Activated CD4-positive, alpha-beta T cell treated with anti-CD3 and anti-CD28 coated beads, Interleukin-10, Interleukin-2, amounts not matched to agents 100 ng/mL and 50 ng/mL, durations not matched to agents 16 hours and 8 hours (primary cell): ENCODE measurements around the gene FOXF1.

Experiments used
- DNase-seq: peaks from one replicate; pipeline ENCODE4 v3.0.0-alpha.2; 2020

FOXF1 gene

GRCh38 chr16:86505185-86505898 lies 5.0 kb upstream of the FOXF1 start:
- no peak for DNase-seq

- no peak for DNase-seq
Observed at GRCh38 chr16:86505899-86506864, 4.1 kb upstream of the FOXF1 start.

- no peak for DNase-seq
Observed at GRCh38 chr16:86507173-86508027, 2.9 kb upstream of the FOXF1 start.

- no peak for DNase-seq
Observed at GRCh38 chr16:86508028-86508946, 2.0 kb upstream of the FOXF1 start.

- peak; percentile 14 for DNase-seq
Observed at GRCh38 chr16:86508947-86509758, 1.2 kb upstream of the FOXF1 start.

- DNase-seq, result no peak
Observed at GRCh38 chr16:86509759-86510464, 415 bp upstream of the FOXF1 start.

- DNase-seq, result no peak
Observed at GRCh38 chr16:86511317-86512161, 1.2 kb downstream of the FOXF1 start.

GRCh38 chr16:86512301-86512859 lies 2.1 kb downstream of the FOXF1 start:
- DNase-seq, result no peak

- DNase-seq, result no peak
Observed at GRCh38 chr16:86512860-86513470, 2.6 kb downstream of the FOXF1 start.

- no peak for DNase-seq
Observed at GRCh38 chr16:86513471-86514277, 3.3 kb downstream of the FOXF1 start.

GRCh38 chr16:86514481-86515376 lies 4.4 kb downstream of the FOXF1 start:
- DNase-seq, result no peak

- DNase-seq, result no peak
Observed at GRCh38 chr16:86515413-86515776, 5.1 kb downstream of the FOXF1 start.

- DNase-seq, result no peak
Observed at GRCh38 chr16:86515777-86516622, 5.7 kb downstream of the FOXF1 start.

GRCh38 chr16:86516623-86517003 lies 6.3 kb downstream of the FOXF1 start:
- no peak for DNase-seq

GRCh38 chr16:86517033-86517432 lies 6.7 kb downstream of the FOXF1 start:
- DNase-seq, result no peak
